Neural progenitor cell (in vitro differentiated cells): Measurements from ENCODE around the gene OR5H14. TPM values are rescaled to one million over a fixed set of nuclear protein-coding genes. Genes with fewer than 3 reads are reported as not detected.

Source experiments
- DNase-seq: peaks from one replicate; pipeline ENCODE4 v3.0.0-alpha.2; 2016; ENCODE audit warnings: low spot score
- H2AFZ ChIP-seq: fragments of 200-600 bp; sonication (generic); replicated peaks from 2 replicates; pipeline ENCODE4 v1.6.1; 2016; ENCODE audit warnings: antibody characterized with exemption
- H3F3A ChIP-seq: fragments of 200-600 bp; sonication (generic); 2 replicates; pipeline ENCODE4 v1.6.1; 2016; ENCODE audit warnings: antibody characterized with exemption, low read depth
- H3K27ac ChIP-seq: fragments of 200-600 bp; sonication (generic); 2 replicates; pipeline ENCODE4 v1.5.1; 2016; ENCODE audit warnings: mild to moderate bottlenecking
- H3K27me3 ChIP-seq: fragments of 200-600 bp; sonication (generic); 2 replicates; pipeline ENCODE4 v1.6.1; 2016; ENCODE audit warnings: mild to moderate bottlenecking, moderate library complexity
- H3K36me3 ChIP-seq: fragments of 200-600 bp; sonication (generic); 2 replicates; pipeline ENCODE4 v1.5.1; 2016
- H3K4me1 ChIP-seq: fragments of 200-600 bp; sonication (generic); 2 replicates; pipeline ENCODE4 v1.6.1; 2016; ENCODE audit warnings: mixed run types
- H3K4me2 ChIP-seq: fragments of 200-600 bp; sonication (generic); 2 replicates; pipeline ENCODE4 v1.6.1; 2016
- H3K4me3 ChIP-seq: fragments of 200-600 bp; sonication (generic); 2 replicates; pipeline ENCODE4 v1.5.1; 2016
- H3K79me2 ChIP-seq: fragments of 200-600 bp; sonication (generic); 2 replicates; pipeline ENCODE4 v1.6.1; 2016; ENCODE audit warnings: low read depth
- H3K9ac ChIP-seq: fragments of 200-600 bp; sonication (generic); 2 replicates; pipeline ENCODE4 v1.6.1; 2016
- H3K9me3 ChIP-seq: fragments of 200-600 bp; sonication (generic); 2 replicates; pipeline ENCODE4 v1.5.1; 2016; ENCODE audit warnings: low read depth
- H4K20me1 ChIP-seq: fragments of 200-600 bp; sonication (generic); 2 replicates; pipeline ENCODE4 v1.6.1; 2016; ENCODE audit warnings: low read depth
- H3K27ac Mint-ChIP-seq: 3 replicates; pipeline ENCODE4 v1.8.0; 2021; ENCODE audit warnings: mixed read lengths
- H3K27me3 Mint-ChIP-seq: 2 replicates; pipeline ENCODE4 v1.8.0; 2022; ENCODE audit warnings: low read depth, mild to moderate bottlenecking, inconsistent platforms, moderate library complexity, mixed read lengths; ENCODE audit not compliant: insufficient read depth
- H3K36me3 Mint-ChIP-seq: 3 replicates; pipeline ENCODE4 v1.8.0; 2021; ENCODE audit warnings: mixed read lengths
- H3K4me1 Mint-ChIP-seq: 3 replicates; pipeline ENCODE4 v1.8.0; 2021; ENCODE audit warnings: mixed read lengths
- H3K4me3 Mint-ChIP-seq: 3 replicates; pipeline ENCODE4 v1.8.0; 2021; ENCODE audit warnings: mild to moderate bottlenecking, moderate library complexity, mixed read lengths
- H3K9me3 Mint-ChIP-seq: 3 replicates; pipeline ENCODE4 v1.8.0; 2020; ENCODE audit warnings: mixed read lengths
- CTCF ChIP-seq: fragments of 200-600 bp; sonication (generic); IDR thresholded peaks from 2 replicates; pipeline ENCODE4 v1.5.1; 2017; ENCODE audit warnings: antibody characterized with exemption, mild to moderate bottlenecking
- EZH2 ChIP-seq: fragments of 200-600 bp; sonication (generic); IDR thresholded peaks from 2 replicates; pipeline ENCODE4 v1.6.1; 2017; ENCODE audit warnings: antibody characterized with exemption, mild to moderate bottlenecking, moderate library complexity
- EZH2phosphoT487 ChIP-seq: fragments of 200-600 bp; sonication (generic); IDR thresholded peaks from 2 replicates; pipeline ENCODE4 v1.6.1; 2017; ENCODE audit warnings: antibody characterized with exemption
- total RNA-seq: library from RNA; depleted of rRNA; stranded (reverse); fragments of >200 nt; gene quantifications from 2 replicates; pipeline ENCODE4 v1.2.3, GENCODE V29; 2015; ENCODE audit warnings: low replicate concordance

The OR5H14 gene
- total RNA-seq, 1 donor from 2014 or later: not detected

GRCh38 chr3:98166396-98166795, 19.1 kb downstream of the OR5H14 start, which contains the start of gene OR5H15:
OR5H15 (plus strand) TSS chr3:98166696; CDS start chr3:98168700, 2,004 bp downstream.
- Mint-ChIP-seq H3K9me3 (no peaks in the 10 kb centered on the region), H3K4me1 (no peaks in the 10 kb centered on the region), H3K27me3 (peaks cover 2% of the 10 kb centered on the region), H3K36me3 (no peaks in the 10 kb centered on the region), H3K4me3 (no peak within 1 kb of the TSS), H3K27ac (no peak within 1 kb of the TSS)
- no peak for TF ChIP-seq EZH2phosphoT487
- no peak for TF ChIP-seq CTCF
- no peak for TF ChIP-seq EZH2
- no peak within 1 kb of the TSS for H2AFZ ChIP-seq
- H3F3A ChIP-seq: no peaks in the 10 kb centered on the region
- no peak for DNase-seq
- no peaks in the 10 kb centered on the region for H3K9me3 ChIP-seq
- no peaks in the 10 kb centered on the region for H3K4me1 ChIP-seq
- no peak within 1 kb of the TSS for H3K4me2 ChIP-seq
- no peaks in the 10 kb centered on the region for H3K27me3 ChIP-seq
- H3K79me2 ChIP-seq: no peaks in the 10 kb centered on the region
- H3K36me3 ChIP-seq: no peaks in the 10 kb centered on the region
- H3K4me3 ChIP-seq: no peak within 1 kb of the TSS
- H3K9ac ChIP-seq: no peak within 1 kb of the TSS
- no peaks in the 10 kb centered on the region for H4K20me1 ChIP-seq
- no peak within 1 kb of the TSS for H3K27ac ChIP-seq

- Mint-ChIP-seq H3K4me1 (no peaks in the 10 kb centered on the region), H3K36me3 (no peaks in the 10 kb centered on the region), H3K27ac (no peak overlapping the region), H3K4me3 (no peak overlapping the region), H3K27me3 (peaks cover 4% of the 10 kb centered on the region), H3K9me3 (peaks cover 4% of the 10 kb centered on the region)
- H3K9me3 ChIP-seq: peaks cover 7% of the 10 kb centered on the region
- DNase-seq: no peak
- H3K4me1 ChIP-seq: no peaks in the 10 kb centered on the region
- H3K4me2 ChIP-seq: no peak overlapping the region
- H4K20me1 ChIP-seq: no peaks in the 10 kb centered on the region
- no peak for TF ChIP-seq CTCF
- no peak for TF ChIP-seq EZH2phosphoT487
- no peak for TF ChIP-seq EZH2
- H3K27me3 ChIP-seq: no peaks in the 10 kb centered on the region
- H2AFZ ChIP-seq: no peak overlapping the region
- no peak overlapping the region for H3K9ac ChIP-seq
- no peaks in the 10 kb centered on the region for H3F3A ChIP-seq
- H3K27ac ChIP-seq: no peak overlapping the region
- no peaks in the 10 kb centered on the region for H3K36me3 ChIP-seq
- no peaks in the 10 kb centered on the region for H3K79me2 ChIP-seq
- H3K4me3 ChIP-seq: no peak overlapping the region
Observed at GRCh38 chr3:98171071-98171470, 23.8 kb downstream of the OR5H14 start.

- Histone ChIP-seq H3K4me3 (no peak overlapping the region), H2AFZ (no peak overlapping the region), H3K4me1 (no peaks in the 10 kb centered on the region), H3K36me3 (no peaks in the 10 kb centered on the region), H4K20me1 (no peaks in the 10 kb centered on the region), H3K4me2 (no peak overlapping the region), H3K9me3 (peaks cover 7% of the 10 kb centered on the region), H3K27ac (no peak overlapping the region), H3K9ac (no peak overlapping the region), H3K79me2 (no peaks in the 10 kb centered on the region), H3K27me3 (no peaks in the 10 kb centered on the region), H3F3A (no peaks in the 10 kb centered on the region)
- Mint-ChIP-seq H3K4me1 (no peaks in the 10 kb centered on the region), H3K9me3 (peaks cover 6% of the 10 kb centered on the region), H3K36me3 (no peaks in the 10 kb centered on the region), H3K27ac (no peak overlapping the region), H3K4me3 (no peak overlapping the region), H3K27me3 (peaks cover 8% of the 10 kb centered on the region)
- DNase-seq: no peak
- TF ChIP-seq EZH2phosphoT487 (no peak), CTCF (no peak), EZH2 (no peak)
Observed at GRCh38 chr3:98172621-98173020, 25.3 kb downstream of the OR5H14 start.
